ENCODE data around the gene FBXW5. TPM values are rescaled to one million over a fixed set of nuclear protein-coding genes. Genes with fewer than 3 reads are reported as not detected.

Gene FBXW5
- total and polyA plus RNA-seq, 2 donors (not counting 3 experiments of a cell fraction or from before 2014, with no cell fraction given): 97.3 to 151 TPM

DNA sequence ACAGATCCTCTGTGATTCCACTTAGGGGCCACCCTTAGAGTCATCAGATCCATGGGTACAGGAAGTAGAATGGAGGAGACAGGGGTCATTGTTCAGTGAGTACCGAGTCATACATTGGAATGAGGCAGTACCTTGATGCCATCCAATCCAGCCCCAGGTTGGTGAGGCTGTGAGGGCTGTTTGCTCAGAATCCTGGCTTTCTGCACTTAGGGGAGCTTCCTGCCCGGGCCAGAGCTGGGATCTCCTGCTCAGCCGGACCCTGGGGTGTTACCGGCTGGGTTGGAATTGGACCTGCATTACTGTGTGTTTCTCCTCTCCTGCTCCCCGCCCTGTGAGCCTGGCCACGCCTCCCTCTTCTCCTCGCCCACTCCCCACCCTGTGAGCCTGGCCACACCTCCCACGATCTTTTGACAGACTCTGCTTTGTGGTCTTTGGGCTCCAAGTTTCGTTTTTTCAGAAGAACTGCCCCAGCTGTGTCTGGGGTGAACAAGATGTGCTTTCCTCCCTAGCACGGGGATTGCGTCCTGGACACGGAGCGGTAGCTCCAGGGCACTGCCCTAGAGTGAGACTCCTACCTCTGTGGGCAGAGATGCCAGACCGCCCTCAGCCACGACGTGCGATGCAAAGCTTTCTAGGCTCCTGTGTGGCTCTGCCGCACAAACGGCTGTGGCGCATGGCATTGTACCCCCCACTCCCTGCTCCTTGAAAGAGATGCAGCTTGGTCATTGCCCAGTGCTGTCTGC is 42.9 kb downstream of the FBXW5 start:
- DNase-seq (ENCODE audit: low read depth, low spot score) (peak; percentile 30), FAIRE-seq (no peak)
- ChIA-PET POLR2A (no interaction called here), CTCF (no interaction called here)
- Histone ChIP-seq H3K79me2 (ENCODE audit: control insufficient read depth, insufficient read depth, low read length) (peaks cover 6% of the 10 kb centered on the region), H3K27me3 (ENCODE audit: control insufficient read depth in 2 of 2, insufficient read depth in 2 of 2, low read length in 2 of 2) (no peaks in the 10 kb centered on the region), H4K20me1 (replicated peaks; ENCODE audit: control insufficient read depth, extremely low read depth, insufficient read depth, low read length) (no peaks in the 10 kb centered on the region), H3K27ac (ENCODE audit: insufficient read depth, low read depth, low read length) (peak overlapping the region; percentile 7), H3K9ac (replicated peaks; ENCODE audit: extremely low read depth, insufficient read depth, low read length) (no peak overlapping the region), H3K4me2 (ENCODE audit: insufficient read depth, low read length) (no peak overlapping the region), H3K36me3 (ENCODE audit: control insufficient read depth in 2 of 2, extremely low read depth in 1 of 2, insufficient read depth in 2 of 2, low read length in 2 of 2) (peaks cover 2 to 15% of the 10 kb centered on the region in 2 experiments), H3K9me3 (replicated peaks; ENCODE audit: control insufficient read depth, insufficient read depth, low read length) (no peaks in the 10 kb centered on the region), H2AFZ (ENCODE audit: low read depth, low read length) (no peak overlapping the region), H3K4me3 (replicated peaks in 1 of 3; ENCODE audit: insufficient read depth in 1 of 3, low read depth in 1 of 3, low read length in 3 of 3) (no peak overlapping the region), H3K4me1 (ENCODE audit: control insufficient read depth, extremely low read depth, insufficient read depth, low read length) (peaks cover 14% of the 10 kb centered on the region), H3K9me1 (replicated peaks; ENCODE audit: control insufficient read depth, extremely low read depth, insufficient read depth, low read length) (no peaks in the 10 kb centered on the region)
- intact Hi-C loops (cut with micrococcal nuclease): no loop called here
- dilution Hi-C loops (cut with MboI; ENCODE audit: extremely low pct_ligation_motif_present, low sequenced_read_pairs): no loop called here
- BruUV-seq (replicated peaks): no TSS peak
- TF ChIP-seq MYC (IDR thresholded peaks at IDR 0.05; ENCODE audit: low read depth, low read length) (no peak), POLR2A (IDR thresholded peaks at IDR 0.05; ENCODE audit: low read depth, low read length) (no peak), FOS (IDR thresholded peaks at IDR 0.05; ENCODE audit: borderline replicate concordance, insufficient read depth, low read length) (no peak), EZH2 (IDR thresholded peaks at IDR 0.05; ENCODE audit: borderline replicate concordance, low read depth, low read length, severe bottlenecking) (no peak), MAX (IDR thresholded peaks at IDR 0.05; ENCODE audit: insufficient read depth, insufficient read length) (no peak), POLR2AphosphoS5 (IDR thresholded peaks at IDR 0.05; ENCODE audit: insufficient read depth, low read depth, low read length) (no peak), GATA2 (IDR thresholded peaks at IDR 0.05; ENCODE audit: insufficient read depth, insufficient read length, low read depth, low read length) (no peak), JUN (IDR thresholded peaks at IDR 0.05; ENCODE audit: borderline replicate concordance, insufficient read depth, insufficient read length, low read depth) (no peak)
- TF ChIP-seq, protein P1, sequence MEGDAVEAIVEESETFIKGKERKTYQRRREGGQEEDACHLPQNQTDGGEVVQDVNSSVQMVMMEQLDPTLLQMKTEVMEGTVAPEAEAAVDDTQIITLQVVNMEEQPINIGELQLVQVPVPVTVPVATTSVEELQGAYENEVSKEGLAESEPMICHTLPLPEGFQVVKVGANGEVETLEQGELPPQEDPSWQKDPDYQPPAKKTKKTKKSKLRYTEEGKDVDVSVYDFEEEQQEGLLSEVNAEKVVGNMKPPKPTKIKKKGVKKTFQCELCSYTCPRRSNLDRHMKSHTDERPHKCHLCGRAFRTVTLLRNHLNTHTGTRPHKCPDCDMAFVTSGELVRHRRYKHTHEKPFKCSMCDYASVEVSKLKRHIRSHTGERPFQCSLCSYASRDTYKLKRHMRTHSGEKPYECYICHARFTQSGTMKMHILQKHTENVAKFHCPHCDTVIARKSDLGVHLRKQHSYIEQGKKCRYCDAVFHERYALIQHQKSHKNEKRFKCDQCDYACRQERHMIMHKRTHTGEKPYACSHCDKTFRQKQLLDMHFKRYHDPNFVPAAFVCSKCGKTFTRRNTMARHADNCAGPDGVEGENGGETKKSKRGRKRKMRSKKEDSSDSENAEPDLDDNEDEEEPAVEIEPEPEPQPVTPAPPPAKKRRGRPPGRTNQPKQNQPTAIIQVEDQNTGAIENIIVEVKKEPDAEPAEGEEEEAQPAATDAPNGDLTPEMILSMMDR (IDR thresholded peaks at IDR 0.05; ENCODE audit: extremely low read depth in 1 of 2, insufficient read depth in 1 of 2, low read depth in 1 of 2, low read length in 2 of 2): no peak

Measured in endothelial cell of umbilical vein (primary cell).